Dermis microvascular lymphatic vessel endothelial cell (primary cell): ENCODE measurements around the gene RBM7. TPM values are rescaled to one million over a fixed set of nuclear protein-coding genes. Genes with fewer than 3 reads are reported as not detected.
A peak's percentile ranks its signal among the peaks of the same experiment; 100 is the strongest.

Source experiments
- DNase-seq, 2 donors: peaks; one replicate each; pipeline versions ENCODE4 v3.0.0 to v3.0.0-alpha.2; 2010; ENCODE audit warnings: low read depth in 2 of 2
- total RNA-seq: library from RNA; depleted of rRNA; stranded (reverse); fragments of >200 nt; gene quantifications from 2 replicates; pipeline ENCODE4 v1.2.1, GENCODE V29; 2014

The RBM7 gene, protein sequence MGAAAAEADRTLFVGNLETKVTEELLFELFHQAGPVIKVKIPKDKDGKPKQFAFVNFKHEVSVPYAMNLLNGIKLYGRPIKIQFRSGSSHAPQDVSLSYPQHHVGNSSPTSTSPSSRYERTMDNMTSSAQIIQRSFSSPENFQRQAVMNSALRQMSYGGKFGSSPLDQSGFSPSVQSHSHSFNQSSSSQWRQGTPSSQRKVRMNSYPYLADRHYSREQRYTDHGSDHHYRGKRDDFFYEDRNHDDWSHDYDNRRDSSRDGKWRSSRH
- 52.8 and 53.4 TPM in 2 replicates for total RNA-seq

DNA sequence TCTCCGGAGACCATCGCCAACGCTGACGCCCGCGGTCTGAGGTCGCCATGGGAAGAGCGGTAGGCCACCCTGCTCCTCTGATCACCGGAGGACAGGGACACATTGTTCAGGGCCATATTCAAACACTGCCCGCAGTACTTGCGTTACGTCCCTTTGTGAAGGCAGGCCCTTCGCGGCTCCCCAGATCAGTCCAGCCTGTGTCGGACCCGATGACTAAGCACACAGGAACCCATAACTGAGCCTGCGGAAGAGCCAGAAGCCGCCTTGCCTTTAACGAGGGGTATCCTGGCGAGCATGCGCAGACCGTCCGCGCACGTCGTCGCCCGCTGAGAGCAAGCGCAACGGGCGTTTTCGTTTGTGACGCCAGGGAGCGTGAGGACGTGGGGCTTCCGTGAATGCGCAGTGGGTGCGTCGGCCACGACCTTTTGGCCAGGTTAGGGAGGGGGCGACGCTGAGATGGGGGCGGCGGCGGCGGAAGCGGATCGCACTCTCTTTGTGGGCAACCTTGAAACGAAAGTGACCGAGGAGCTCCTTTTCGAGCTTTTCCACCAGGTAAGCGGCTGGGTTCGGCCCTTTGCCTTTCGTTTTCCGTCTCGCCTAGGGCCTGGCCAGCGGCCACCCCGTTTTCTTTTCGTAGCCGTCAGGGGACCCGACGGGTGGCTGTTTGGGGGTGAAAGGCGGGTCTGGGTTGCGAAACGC lies at the start of gene RBM7, which contains the start of gene C11orf71:
Gene RBM7 (plus strand): TSS at position 451 of the 699 bp plus-strand sequence. CDS start 6 bp downstream, at position 457.
Gene C11orf71 (minus strand): TSS at position 296 of the 699 bp plus-strand sequence. CDS start 180 bp downstream, at position 116.
- DNase-seq: peak; percentile 97 to 98

DNA sequence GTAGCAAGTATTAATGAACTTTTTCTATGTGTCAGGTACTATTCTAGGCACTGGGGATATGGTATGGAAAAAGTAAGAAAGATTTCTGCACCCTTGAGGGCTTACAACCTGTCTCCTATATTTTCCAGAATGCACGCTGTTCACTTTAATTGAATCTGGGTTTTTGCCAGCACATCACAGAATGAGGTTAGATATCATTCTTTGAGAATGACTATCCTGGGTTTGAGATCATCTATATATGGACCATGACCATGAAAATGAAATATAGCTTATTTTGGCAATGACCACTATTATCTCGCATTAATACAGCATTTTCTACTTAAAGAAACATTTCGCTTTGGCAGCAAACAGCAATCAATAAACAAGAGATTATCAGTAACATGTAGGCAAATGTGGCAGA lies 47.0 kb upstream of the RBM7 start:
- no peak for DNase-seq

DNA sequence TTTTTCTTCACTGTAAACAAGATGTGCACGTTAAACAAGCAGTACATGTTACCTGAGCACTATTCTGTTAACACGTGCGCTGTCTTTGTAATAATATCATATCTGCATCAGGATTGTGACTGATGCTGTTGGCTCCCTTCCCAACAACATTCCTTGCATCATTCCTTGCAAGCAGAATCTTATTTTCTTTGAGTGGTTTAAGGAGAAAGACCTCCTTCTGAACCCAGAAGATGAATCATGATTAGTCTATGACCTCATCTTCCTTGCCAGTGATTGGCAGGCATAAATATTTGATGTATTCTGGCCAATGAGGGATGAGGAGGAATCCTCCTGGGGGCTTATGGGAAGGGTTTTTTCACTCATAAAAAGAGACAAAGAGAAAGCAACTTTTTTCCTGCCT lies 46.4 kb upstream of the RBM7 start:
- DNase-seq: peak in 1 of 2 donors; percentile 63

DNA sequence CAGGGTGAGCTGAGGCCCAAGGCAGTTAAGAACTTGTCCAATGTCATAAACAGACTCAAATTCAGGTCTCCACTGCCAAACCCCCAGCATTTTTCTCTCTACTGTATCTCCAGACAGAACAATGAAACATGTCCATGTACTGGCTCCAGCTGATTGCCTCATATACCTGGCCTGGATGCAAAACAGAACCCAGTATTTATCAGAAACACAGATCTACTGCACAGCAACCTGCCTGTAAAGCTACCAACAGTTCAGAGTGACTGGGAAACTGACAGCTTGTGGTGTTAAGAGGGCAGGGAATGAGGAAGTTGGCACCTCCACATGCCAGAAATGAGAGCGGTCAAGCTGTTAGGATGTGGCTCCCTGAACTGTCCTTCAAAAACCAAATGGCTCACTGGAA lies 41.8 kb upstream of the RBM7 start:
- DNase-seq: peak; percentile 5 to 15

DNA sequence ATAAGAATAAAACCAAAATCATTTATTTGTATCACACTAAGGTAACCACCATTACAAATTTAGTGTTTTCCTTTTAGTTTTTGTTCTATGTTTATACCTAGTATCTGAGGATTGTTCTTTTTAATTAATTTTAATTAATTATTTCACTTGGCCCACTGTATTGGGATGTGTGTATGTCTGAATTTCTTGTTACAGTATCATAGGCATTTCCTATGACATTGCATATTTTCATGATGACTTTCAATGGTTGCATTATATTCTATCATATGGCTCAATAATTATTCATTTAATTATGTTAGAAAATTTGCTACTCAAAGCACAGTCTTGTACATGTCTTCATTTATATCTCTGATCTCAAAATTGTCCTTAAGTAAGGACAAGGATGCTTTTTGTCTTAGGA lies 41.1 kb upstream of the RBM7 start:
- DNase-seq: no peak

DNA sequence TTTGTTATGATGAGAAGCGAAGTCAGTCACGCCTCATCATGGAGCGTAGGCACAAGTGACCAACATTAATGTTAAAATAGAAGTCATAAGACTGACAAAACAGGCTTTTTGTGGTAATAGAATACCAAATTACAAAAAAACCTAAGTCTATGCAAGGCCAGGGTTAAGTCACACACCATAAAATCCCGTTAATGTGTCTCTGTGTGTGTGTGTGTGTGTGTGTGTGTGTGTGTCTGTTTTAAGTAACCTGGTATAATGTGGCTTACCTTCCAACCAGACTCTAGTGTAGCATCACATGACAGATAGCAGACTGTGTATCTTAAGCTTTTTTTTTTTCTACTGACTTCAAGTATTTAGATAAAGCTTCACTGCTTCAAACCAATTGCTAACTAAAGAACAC lies 38.1 kb upstream of the RBM7 start:
- no peak for DNase-seq

DNA sequence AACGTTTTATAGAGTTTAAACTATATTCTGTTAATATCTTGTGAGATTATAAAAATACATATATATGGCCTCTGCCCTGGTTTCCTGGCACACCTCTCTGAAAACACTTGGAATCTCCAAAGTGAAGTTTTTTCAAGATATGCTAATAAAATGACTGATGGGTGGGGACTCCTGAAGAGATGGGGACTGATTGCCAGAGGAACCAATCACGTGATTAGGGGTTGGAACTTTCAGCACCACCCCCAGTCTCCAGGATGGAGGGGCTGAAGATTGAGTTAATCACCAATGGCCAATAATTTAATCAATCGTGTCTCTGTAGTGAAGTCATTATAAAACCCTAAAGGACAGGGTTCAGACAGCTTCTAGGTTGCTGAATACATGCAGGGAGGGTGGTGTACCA lies 37.5 kb upstream of the RBM7 start:
- no peak for DNase-seq

DNA sequence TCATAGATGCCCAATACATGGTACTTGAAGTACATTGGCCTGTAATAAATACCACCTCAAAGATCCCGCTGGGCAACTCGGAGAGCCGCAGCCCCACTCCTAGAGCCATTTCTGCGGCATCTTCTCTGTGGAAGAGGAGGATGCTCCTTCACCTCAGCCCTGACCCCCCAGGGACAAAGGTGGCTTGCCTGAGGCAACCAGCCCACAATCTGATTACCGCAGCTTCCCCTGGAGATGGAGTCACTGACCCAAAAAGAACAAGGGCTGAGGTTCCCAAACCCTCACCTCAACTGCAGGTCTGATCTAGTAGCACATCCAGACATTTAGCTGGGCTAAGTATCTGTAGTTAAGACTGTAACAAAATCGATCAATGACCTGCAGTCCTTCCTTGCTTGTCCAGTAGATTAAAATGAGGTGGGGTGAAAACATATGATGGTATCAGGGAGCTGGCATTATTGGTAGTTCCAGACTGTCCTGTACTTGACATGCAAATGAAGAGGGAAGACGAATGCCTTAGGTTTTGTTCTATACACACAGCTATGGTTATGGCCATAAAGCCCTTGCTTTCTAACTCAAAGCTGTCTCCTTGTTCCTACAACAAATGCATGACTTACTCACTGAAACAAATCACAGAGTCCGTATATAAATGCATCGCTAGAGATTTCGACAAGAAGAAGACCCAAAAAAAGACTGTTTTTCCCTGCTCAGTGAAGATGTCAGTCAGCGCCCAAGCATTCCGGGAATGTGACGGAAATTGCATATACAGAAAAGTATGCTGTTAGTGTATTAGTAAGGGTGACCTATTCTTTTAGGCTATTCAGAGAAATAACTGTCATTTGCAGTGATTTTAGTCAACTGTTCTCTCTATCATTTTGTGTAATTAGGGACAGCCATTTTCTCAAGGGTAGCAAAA lies 33.9 kb upstream of the RBM7 start:
- DNase-seq: peak; percentile 5 to 38

DNA sequence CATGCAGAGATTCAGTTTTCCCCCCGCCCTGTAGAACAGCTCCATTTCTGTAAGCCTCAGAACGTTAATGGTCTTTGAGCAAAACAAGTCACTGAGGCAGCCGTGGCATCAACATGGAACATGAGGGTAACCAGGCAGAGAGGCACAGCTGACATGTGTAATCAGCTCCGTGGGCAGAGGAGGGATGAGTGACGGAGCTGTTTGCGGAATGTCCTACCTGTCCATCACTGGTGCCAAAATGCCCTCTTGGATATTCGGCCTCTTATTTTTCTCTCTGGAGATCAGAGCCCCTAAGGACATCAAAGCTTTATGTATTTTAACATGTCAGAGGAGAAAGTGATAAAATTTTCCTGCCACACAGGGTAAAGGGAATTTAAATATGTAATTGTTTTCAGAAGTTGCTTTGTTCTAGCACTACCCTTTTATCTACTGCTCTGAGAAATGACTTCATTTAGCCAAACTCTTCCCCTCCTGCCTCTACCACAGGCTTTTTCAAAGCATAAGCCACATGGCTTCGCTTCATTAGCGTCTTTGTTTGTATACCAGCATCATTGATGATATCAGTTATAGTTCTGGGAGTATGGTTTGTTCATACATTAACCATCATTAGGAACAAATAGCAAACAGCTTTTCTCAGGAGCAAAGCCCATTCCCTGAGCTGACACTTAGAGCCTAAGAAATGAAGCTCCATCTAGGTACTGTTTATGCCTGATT lies 33.1 kb upstream of the RBM7 start:
- DNase-seq: no peak

DNA sequence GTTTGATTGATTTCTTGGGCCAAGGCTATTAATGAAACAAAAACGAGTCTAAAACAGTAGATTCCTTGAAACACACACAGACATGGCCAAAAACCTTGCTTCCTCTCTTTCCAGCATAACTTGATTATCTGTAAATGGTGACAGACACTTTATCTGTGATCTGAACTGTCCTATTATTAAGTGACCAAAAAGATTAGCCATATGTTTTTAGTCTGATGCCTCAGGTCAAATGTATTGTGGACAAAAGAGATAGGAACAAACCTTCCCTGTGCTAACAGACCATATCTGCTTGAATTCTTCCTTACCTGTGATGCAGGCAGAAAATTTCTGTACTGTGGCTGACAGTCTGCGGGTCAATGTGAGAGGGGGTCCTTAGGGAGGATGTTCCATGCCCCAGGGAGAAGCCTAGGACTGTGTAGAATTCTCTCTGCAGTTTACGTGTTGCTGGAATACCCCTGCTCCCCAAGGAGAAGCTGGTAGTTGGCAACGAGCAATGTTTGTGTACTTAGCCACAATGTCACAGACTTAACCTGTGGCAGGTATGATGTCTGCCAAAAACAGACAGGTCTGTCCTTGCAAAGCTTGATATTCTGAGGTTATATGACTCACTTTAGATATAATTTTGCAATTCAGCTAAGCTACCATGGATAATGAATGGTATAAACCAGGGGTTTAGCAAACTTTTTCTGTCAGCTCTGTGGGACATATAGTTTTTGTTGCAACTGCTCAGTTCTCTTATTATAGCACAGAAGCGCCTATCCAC lies 31.4 kb upstream of the RBM7 start:
- DNase-seq: no peak

DNA sequence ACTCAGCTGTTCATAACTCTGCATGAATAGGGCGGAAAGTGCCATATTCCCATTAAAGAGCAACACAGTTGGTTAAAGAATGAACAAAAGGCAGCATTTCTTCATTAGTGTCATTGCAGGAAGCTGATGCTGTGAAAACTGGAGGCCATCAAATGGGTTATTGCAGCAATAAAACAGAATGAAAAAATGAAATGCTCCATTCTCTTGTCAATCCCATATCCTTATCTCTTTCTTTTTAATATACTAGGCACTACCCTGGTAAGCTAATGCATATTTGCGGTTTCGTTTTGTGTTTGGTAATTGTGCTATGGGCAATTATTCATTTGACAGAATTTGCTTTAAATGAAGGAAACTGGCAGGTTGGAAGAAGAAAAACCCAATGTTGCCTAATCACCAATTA lies 25.4 kb upstream of the RBM7 start:
- DNase-seq: no peak

DNA sequence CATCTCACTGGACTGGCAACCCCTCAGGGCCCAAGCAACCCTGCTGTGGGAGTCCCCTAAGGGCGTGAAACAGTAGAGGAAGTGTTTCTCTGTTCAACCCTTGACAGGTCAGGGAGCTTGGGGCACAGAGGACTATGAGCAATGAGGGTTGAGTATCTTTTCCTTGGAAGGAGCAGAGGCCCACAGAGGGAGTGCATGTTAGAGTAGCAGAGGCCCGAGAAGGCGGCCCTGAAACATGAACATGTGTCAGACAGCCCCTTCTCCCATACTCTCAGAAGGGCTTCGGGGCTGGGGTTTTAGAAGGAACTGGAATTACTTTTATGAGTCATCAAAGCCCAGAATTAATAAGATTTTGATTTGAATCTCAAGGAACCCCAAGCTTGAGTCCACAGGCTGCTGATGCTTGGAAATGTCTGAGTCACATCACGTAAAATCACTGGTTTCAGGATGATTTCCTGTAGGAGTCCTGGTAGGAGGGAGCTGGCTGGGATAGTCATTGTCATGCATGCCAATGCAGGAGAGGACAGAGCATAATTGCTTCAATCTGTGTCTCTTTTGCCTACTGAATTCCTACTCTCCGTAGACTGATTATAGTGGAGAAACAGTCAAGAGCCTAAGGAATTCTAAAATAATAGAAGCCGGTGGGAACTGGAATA lies 22.7 kb upstream of the RBM7 start:
- no peak for DNase-seq

DNA sequence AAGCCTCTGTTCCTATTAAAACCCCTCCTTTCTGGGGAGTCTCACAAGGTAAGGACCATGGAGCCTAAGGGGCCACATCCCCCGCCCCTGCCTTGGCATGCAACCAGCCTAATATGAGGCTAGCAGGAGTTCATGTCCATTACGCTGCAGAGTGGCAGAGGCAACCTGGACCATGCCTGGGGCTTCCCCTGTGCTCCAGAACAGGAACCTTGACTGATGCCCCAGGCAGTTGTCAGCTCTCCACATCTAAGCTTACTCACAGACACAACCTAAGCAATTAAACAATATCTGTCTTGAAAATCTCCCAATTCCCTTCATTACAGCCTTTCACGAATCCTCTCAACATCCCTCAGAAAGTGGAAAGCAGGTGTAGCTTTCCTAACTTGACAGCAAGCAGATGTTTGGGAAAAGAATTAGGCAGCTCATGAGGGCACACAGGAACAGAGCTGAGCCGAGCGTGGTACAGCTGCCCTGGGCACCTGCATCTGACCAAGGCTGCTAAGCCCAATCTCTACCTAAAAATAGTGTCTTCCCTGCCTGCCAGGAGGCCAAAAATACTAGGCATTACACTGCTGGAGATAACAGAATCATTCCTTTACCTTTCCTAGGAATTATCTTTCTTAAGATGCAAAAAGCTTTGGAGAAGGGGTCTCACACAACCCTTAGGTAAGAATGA lies 20.9 kb upstream of the RBM7 start:
- DNase-seq: no peak

DNA sequence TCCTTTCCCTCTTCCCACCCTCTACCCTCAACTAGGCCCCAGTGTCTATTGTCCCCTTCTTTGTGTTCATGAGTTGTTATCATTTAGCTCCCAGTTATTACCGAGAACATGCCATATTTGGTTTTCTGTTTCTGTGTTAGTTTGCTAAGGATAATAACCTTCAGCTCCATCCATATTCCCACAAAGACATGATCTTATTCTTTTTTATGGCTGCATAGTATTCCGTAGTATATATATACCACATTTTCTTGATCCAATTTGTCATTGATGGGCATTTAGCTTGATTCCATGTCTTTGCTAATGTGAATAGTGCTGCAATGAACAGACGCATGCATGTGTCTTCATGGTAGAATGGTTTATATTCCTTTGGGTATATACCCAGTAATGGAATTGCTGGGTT lies 18.0 kb upstream of the RBM7 start:
- no peak for DNase-seq

DNA sequence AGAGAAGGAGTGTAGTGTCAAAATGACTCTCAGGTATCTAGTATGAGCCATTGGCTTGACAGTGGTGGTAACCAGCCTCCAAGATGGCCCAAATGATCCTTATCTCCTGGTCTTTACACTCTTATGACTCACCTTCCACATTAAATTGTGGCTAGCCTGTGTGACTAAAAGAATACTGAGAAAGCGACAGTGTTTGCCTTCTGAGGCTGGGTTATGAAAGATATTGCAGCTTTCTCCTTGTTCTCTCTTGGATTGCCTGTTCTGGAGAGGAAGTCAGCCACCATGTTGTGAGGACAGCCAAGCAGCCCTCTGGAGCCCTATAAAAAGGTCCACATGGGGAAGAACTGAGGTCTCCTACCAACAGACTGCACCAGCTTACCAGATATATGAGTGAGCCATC lies 16.0 kb upstream of the RBM7 start:
- DNase-seq: no peak

DNA sequence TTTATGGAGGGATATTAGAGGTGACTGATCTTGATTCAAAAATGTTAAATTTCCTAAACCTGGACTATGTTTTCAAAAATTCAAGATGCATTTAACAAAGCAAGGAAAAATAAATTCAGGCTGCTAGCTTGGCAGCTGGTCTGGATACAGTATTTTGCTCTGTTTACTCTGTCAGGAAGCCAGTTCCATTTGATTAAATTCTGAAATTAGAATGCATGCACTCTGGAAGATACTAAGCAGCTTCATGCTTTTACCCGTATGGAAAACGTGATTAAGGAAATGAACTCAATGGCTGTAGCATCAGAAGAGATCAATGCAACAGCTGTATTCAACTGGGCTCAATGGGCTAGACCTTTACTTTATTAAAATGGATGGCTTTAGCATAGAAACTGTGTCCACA lies 14.3 kb upstream of the RBM7 start:
- DNase-seq: no peak

DNA sequence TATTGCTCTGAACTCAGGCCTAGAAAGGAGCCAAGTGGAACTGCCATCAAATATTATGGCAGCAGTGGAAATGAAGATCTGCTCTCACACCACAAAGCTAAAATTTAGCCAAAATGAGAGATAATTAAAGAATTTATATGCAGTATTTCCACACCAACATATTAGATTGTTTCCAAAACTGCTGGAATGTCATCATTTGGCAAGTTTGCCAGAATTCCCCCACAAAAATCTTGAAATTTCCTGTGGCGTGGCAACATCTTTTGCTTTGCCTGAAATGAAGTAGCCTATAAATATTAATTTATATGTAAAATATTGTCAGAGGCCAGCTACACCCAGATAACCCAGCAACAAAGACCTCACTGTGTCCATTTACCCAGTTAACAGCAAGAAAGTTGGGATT lies 13.9 kb upstream of the RBM7 start:
- no peak for DNase-seq

DNA sequence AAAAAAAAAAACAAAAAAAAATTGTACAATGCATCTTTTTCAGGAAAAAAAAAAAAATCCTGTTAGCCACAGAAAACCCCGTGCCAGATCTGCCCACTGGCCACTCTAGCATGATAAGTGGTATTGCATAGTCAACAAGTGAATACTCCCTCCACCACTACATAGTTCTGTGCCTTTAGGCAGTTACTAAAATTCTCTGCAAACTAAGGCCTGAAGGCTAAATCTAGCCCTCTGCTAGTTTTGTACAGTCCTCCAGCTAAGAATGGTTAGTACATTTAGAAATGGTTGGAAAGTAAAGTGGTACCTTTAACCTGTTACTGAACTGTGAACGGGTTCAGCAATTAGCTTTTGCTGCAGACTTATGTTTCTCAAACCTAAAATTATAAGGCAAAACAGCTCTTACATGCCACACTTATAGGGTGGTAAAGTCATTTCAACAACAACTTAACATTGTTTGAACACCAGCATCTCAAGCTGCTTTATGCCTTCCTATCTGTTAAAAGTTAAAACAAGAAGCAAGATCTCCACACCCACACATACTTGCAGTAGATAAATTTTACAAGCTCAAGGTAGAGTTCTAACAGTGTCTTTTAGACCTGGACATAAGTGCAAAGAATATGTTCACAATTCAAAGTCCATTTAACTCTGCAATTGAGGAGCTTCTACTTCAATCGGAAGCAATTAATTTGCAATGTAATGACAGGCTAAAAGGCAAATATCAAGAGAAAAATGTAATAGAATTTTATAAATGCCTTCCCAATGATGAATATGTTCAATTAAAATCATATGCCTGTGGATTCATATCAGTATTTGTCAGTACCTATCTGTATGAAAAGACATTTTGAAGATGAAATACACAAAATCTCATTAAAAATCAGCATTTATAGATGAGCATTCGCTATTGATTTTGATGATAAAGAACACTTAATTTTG lies 7.5 kb upstream of the RBM7 start:
- no peak for DNase-seq
